Adrenal gland (tissue), 5 donors: Measurements from ENCODE around the gene HYI.

Experiments used
- POLR2A ChIP-seq, 2 donors: fragments of 450-650 bp; IDR thresholded peaks; one replicate each; pipeline ENCODE4 v1.6.1; 2017; ENCODE audit warnings: antibody characterized with exemption in 2 of 2, mild to moderate bottlenecking in 2 of 2, moderate library complexity in 1 of 2
- TF ChIP-seq, protein P1 (sequence below), 6 experiments: fragments of 450-650 bp in 4 of 6; fragments of 200-600 bp in 2 of 6; sonication (generic) in 1 of 6; IDR thresholded peaks; 1 replicate in 5 of 6; 2 replicates in 1 of 6; pipeline versions ENCODE4 v1.5.1 to v1.8.0; 2016 to 2021; ENCODE audit warnings: antibody characterized with exemption in 6 of 6, mild to moderate bottlenecking in 2 of 6, moderate library complexity in 1 of 6
- donor health status: DM: no; HTN: no; CAD: no.

GRCh38 chr1:43473463-43473862 lies 19.7 kb upstream of the HYI start:
- TF ChIP-seq POLR2A (IDR thresholded peaks at IDR 0.05): no peak
- TF ChIP-seq, protein P1, sequence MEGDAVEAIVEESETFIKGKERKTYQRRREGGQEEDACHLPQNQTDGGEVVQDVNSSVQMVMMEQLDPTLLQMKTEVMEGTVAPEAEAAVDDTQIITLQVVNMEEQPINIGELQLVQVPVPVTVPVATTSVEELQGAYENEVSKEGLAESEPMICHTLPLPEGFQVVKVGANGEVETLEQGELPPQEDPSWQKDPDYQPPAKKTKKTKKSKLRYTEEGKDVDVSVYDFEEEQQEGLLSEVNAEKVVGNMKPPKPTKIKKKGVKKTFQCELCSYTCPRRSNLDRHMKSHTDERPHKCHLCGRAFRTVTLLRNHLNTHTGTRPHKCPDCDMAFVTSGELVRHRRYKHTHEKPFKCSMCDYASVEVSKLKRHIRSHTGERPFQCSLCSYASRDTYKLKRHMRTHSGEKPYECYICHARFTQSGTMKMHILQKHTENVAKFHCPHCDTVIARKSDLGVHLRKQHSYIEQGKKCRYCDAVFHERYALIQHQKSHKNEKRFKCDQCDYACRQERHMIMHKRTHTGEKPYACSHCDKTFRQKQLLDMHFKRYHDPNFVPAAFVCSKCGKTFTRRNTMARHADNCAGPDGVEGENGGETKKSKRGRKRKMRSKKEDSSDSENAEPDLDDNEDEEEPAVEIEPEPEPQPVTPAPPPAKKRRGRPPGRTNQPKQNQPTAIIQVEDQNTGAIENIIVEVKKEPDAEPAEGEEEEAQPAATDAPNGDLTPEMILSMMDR (IDR thresholded peaks at IDR 0.05): no peak
